Adipose tissue (tissue), 3 donors: Measurements from ENCODE around the gene SPEM2. TPM values are rescaled to one million over a fixed set of nuclear protein-coding genes. Genes with fewer than 3 reads are reported as not detected.
A peak's percentile ranks its signal among the peaks of the same experiment; 100 is the strongest.

ENCODE experiments used
- H3K27ac ChIP-seq: one replicate; pipeline ENCODE4 v1.5.1; 2013; ENCODE audit warnings: low read depth, low read length
- WGBS, 3 donors: extraction: QIAGEN DNeasy Blood & Tissue Kit; methylation state at CpG; one replicate each; pipeline ENCODE4 v1.1.7; 2013; 5-methylcytosine and 5-hydroxymethylcytosine counted together
- polyA plus RNA-seq, 3 donors: library from polyadenylated mRNA; stranded (reverse); fragments of 200-250 nt; gene quantifications; one replicate each; pipeline ENCODE4 v1.2.3, GENCODE V29; 2013
- donor health status: healthy with polysubstance abuse.
- donor health status: Bipolar disorder and iron deficiency.
- donor health status: healthy.

Gene SPEM2
- polyA plus RNA-seq, 3 donors, result not detected

GRCh38 chr17:7398612-7399011 lies 26.8 kb upstream of the SPEM2 start:
- H3K27ac ChIP-seq, result no peak overlapping the region
- 79 to 90% (median 83%) methylated on average over 2 of the region's 2 CpGs for WGBS, 3 donors

DNA sequence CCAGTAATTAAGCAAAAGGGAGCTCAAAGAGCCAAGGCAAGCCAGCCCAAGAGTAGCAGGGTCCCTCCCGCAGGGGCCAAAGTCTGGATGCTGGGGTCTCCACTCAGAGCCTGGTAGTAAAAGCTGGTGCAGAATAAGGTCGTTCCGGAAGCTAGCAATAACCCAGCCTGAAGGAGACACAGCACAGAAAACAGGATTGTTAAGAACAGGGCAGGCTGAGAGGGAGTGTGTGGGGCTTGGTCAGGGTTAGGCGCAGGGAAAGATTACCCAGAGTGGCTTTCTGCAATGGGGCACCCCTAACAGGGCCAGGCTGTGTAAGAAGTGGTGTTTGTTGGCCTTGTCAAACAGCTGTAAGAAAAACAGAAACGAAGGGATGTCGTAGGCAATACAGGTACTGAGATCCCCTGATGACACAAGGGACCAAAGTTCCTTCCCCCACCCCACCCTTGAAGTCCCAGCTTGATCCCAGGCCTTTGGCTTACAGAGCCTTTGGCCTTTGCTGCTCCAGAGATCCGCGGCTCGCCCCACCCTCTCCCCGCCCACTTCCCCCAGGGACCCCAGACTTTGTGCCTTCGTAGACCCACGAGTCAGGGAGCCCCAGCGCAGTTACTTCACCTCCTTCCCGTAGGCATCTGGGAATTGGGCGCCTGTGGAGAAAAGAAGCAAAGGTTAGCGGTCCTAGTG lies 22.2 kb upstream of the SPEM2 start:
- 10 to 14% (median 13%) methylated on average over 16 of the region's 16 CpGs for WGBS, 3 donors
- H3K27ac ChIP-seq, result peak overlapping the region; percentile 32

DNA sequence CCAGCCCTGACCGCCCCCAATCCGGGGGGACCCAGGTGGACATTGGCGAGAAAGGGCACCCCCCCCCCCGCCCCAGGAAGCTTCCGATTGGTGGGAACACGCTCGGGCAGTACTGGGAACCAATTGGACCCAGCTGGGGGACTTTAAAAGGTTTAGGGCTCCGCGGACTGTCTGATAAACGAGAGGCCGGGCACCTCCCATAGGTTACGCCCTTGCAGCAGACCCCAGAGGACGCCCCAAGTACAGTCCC lies 21.8 kb upstream of the SPEM2 start:
- H3K27ac ChIP-seq, result peak overlapping the region; percentile 32
- 0% methylated on average over 10 to 13 of the region's 13 CpGs for WGBS, 3 donors

DNA sequence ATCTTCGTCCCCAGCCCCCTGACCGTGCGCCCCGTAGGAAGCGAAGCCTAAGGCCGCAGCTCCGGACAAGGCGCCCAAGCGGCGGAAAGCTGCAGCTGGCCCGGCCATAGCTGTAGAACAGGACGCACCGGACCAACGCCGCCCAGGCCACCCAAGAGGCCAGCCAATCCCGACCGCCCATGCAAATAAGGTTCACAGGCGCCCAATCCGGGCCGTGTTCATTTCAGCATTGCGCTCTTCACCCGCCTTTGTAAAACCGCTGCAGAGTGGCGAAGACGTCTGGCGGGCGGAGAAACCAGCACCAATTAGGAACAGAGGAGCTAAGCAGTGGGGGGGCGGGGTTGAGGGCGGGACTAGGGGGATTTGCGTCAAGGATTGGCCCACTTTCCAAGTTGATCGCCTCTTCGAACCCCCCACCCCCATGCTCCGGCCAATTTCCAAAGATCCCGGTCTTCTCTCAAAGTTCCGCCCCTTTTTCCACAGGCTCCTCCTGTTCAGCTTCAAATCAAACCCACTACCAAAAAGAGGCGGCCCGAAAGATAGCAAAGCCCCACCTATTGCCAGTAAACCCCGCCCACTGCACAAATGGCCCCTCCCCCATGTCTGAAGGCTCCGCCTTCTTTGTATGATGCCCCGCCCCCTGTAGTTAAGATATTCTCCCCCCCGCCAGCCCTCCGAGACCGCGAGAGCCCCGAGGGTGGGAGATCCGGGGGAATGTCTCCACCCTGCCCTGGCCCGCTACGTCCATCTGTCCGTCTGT lies 21.3 kb upstream of the SPEM2 start, which contains the start of gene TMEM256:
TMEM256 (minus strand) TSS at position 121 of the 760 bp plus-strand sequence; CDS start at position 108, 13 bp downstream.
- WGBS, 3 donors, result 0 to 1% (median 0%) methylated on average over 48 to 49 of the region's 49 CpGs
- H3K27ac ChIP-seq, result peak within 1 kb of the TSS; percentile 32

GRCh38 chr17:7404737-7405349 lies 20.6 kb upstream of the SPEM2 start:
- H3K27ac ChIP-seq, result no peak overlapping the region
- WGBS, 3 donors, result 1 to 2% (median 1%) methylated on average over 41 to 63 of the region's 65 CpGs

DNA sequence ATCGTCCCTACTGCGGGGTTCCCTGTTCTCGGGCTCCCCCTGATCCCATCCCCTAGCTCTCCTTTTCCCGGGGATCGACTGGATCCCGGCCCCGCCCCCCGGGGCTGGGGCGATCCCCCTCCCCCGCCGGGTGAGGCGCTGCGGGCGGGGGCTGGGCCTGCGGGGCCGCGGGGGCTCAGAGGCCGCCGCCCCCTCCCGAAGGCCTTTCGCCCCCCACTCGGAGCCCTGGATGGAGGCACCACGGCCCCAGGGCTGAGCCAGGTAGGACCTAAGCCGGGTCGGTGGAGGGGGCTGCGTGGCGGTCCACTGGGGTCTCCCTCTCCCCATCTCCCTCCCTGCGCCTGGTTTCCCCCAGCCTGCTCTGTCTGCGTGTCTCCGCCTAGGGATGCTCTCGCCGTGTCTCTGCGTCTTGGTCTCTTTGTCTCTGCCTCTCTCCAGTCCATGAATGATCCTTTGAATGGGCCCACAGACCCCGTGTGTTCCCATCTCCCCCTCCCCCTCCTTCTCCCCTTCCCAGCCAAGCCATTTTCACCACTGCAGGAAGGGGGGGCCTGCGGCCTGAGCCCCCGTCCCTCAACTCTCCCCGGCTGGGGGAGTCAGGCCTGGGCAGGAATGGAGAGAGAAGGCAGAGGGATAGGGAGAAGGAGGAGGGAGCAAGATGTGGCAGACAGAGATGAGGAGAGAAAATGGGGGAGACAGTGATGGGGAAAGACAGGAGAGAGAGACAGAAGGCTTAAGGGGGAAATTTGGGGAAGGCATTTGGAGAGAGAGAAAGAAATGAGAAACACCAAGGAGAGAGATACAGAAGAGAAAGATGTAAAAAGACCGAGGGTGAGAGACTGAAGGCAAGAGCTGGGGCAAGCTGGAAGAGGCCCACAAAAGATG lies 19.8 kb upstream of the SPEM2 start:
- 12 to 19% (median 17%) methylated on average over 27 to 37 of the region's 38 CpGs for WGBS, 3 donors
- H3K27ac ChIP-seq, result peak overlapping the region; percentile 51

GRCh38 chr17:7406235-7406825 lies 19.1 kb upstream of the SPEM2 start:
- WGBS, 3 donors, result 50 to 80% (median 61%) methylated on average over 8 to 12 of the region's 12 CpGs
- H3K27ac ChIP-seq, result no peak overlapping the region

- WGBS, 3 donors, result 85 to 90% (median 88%) methylated on average over 13 of the region's 13 CpGs
- H3K27ac ChIP-seq, result no peak overlapping the region
Observed at GRCh38 chr17:7407082-7407481, 18.3 kb upstream of the SPEM2 start.

DNA sequence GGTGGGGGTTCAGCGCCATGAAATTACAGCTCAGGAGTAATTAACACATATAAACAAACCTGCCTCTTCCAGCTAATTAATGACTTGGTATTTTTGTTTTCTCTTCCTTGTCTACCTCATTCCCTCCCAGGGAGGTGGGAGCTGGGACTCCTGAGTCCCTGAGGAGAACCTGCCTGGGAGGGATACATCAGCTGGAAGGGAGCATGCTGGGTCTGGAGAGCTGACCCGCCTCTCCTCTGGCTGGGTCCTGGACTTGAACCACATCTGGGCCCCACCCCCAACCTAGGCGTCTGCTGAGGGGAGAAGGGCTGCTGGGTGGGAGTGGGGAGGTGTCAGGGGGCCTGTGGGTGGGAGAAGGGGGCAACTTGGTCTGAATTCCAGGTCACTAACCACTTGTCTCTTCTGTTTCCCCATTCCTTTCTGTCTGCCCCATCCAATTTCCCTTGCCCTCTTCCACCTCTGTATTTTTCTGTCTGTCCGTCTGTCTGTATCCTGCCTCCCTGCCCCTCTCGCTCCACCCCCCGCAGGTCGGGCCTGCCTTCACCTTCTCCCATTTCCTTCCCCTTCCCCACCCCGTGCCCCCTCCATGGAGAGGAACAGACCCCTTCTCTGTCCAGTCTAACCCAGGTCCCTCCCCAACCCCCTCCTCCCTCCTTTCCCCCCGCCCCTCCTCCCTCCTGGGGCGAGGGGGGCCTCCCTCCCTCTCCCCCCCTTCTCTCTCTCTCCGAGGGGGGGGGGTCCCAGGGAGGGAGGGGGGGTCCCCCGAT lies 17.7 kb upstream of the SPEM2 start, which contains the start of gene NLGN2:
NLGN2 (plus strand) TSS at position 361 of the 767 bp plus-strand sequence. CDS start 411 bp downstream, outside the sequence.
- no peak within 1 kb of the TSS for H3K27ac ChIP-seq
- 46 to 55% (median 54%) methylated on average over 9 to 11 of the region's 12 CpGs for WGBS, 3 donors

DNA sequence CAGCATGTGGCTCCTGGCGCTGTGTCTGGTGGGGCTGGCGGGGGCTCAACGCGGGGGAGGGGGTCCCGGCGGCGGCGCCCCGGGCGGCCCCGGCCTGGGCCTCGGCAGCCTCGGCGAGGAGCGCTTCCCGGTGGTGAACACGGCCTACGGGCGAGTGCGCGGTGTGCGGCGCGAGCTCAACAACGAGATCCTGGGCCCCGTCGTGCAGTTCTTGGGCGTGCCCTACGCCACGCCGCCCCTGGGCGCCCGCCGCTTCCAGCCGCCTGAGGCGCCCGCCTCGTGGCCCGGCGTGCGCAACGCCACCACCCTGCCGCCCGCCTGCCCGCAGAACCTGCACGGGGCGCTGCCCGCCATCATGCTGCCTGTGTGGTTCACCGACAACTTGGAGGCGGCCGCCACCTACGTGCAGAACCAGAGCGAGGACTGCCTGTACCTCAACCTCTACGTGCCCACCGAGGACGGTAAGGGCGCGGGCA lies 17.1 kb upstream of the SPEM2 start:
- 63 to 71% (median 69%) methylated on average over 33 to 58 of the region's 58 CpGs for WGBS, 3 donors
- H3K27ac ChIP-seq, result no peak overlapping the region

GRCh38 chr17:7408863-7409262 lies 16.6 kb upstream of the SPEM2 start:
- no peak overlapping the region for H3K27ac ChIP-seq
- 68 to 88% (median 86%) methylated on average over 6 of the region's 6 CpGs for WGBS, 3 donors

DNA sequence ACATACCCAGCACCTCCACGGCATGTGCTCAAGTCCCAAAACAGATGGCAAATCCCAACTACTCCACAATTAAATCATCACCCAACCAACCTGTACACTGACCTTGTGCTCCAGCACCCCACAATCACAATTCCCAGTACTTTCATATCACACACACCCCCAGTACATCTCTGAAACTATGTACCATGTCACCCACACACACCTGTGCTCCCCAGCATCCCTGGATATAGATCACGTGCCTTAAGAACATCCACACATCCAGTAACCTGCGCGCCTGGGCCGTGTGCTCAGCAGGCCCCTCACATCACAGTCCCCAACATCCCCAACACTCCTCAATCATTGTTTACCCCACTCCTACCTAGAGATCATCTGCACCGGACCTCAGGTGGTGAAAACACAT lies 15.7 kb upstream of the SPEM2 start:
- H3K27ac ChIP-seq, result no peak overlapping the region
- 90 to 94% (median 93%) methylated on average over 6 of the region's 6 CpGs for WGBS, 3 donors

DNA sequence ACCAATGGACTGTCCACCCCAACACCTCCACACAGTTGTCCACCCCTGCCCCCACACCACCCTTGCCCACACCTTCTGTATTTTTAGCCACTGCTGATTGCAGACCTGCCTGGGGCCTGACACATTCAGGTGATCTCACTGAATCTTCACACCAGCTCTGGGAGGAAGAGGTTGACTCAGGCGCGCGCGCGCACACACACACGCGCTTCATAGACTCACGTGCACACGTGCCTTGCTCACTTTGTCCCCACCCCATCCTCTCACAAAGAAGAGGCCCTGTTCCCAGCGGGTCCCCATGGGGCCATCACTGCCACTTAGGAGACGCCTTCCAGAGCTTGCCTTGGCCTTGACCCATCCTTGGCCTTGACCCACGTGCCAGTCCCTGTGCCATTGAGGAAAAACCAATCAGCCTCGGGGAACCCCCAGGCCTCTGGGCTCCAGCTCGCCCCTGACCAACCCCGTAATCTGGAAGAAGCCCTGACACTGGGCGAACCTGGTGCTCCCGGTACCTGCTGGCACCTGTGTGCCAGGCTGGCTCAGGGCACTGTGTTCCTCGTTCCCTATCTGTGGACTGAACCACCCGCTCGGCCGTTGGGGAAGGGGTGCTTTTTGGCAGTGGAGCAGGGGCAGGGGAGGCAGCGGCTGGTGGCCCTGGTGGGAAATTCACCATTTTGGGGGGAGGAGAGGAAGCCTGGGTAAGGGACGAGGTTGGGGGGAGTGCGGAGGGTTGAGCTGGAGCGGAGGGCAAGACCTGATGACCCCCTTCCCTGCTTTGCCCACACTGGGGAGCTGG lies 14.6 kb upstream of the SPEM2 start:
- H3K27ac ChIP-seq, result no peak overlapping the region
- 87 to 91% (median 91%) methylated on average over 23 to 25 of the region's 25 CpGs for WGBS, 3 donors

GRCh38 chr17:7411427-7411750 lies 14.0 kb upstream of the SPEM2 start:
- H3K27ac ChIP-seq, result no peak overlapping the region
- 83 to 97% (median 92%) methylated on average over 8 of the region's 8 CpGs for WGBS, 3 donors

DNA sequence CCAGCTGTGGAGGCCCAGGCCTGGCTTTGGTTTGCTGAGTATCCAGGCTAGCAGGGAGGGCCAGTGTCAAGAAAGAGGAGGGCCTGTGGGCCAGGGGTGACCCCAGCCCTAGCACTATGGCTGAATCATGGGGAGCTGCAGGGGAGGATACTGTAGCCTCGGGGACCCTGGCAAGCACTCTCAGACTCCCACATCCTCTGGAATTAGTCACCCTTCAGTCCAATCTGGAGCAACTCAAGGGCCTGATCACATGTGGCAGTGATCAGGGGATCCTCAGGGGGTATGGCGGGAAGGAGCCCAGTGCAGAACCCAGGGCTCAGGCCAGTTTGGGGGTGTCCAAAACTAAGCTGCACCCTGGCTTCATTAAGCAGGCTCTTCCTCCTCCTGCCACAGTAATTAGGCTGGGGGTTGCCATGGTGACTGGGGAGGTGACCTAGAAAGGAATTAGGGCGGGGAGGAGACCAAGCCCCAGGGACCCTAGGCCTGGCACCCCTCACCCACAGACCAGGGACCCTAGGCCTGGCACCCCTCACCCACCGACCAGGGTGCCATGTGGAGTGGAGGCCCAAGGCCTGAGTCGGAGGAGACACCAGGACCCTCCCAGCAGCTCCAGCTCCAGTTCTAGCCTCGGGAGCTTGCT lies 11.9 kb upstream of the SPEM2 start:
- WGBS, 3 donors, result 62 to 81% (median 71%) methylated on average over 6 of the region's 6 CpGs
- no peak overlapping the region for H3K27ac ChIP-seq

DNA sequence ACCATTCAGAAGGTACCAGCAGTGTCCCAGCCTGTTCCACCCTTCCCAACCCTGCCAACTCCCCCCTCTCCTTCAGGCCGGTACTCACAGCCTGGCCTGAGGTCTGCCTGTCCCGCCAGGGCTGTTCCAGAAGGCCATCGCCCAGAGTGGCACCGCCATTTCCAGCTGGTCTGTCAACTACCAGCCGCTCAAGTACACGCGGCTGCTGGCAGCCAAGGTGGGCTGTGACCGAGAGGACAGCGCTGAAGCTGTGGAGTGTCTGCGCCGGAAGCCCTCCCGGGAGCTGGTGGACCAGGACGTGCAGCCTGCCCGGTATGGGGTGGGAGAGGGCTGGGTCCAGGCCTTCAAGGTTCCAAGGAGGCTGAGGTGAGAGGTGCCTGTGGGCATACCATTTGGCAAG lies 10.6 kb upstream of the SPEM2 start:
- no peak overlapping the region for H3K27ac ChIP-seq
- WGBS, 3 donors, result 79 to 88% (median 87%) methylated on average over 14 of the region's 14 CpGs
